Measurements from ENCODE around the gene MINK1.
A peak's percentile ranks its signal among the peaks of the same experiment; 100 is the strongest.
"Not testable (repeated sequence)": the region's sequence is repeated elsewhere in the genome, so short reads cannot be mapped to it uniquely, and the experiment has no call there.

Gene MINK1

DNA sequence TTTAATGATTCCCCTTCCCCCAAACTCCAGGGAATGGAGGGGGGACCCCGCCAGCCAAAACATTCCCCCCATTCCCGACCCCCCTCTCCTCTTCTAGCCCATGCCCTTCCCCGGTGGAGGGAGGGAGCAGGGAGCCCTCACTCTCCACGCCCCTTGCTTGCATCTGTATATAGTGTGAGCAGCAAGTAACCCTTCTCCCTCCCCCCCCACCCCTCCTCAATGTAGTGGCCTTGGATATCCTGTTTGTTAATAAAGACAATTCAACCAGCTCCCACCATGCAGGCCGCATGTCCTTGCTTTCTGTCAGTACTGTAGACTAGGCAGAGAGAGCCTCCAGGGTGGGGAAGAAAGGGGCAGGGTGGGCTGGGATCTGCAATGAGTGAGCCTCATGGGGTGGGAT is 64.6 kb downstream of the MINK1 start:
- no peak for DNase-seq (ENCODE audit: low read depth in 3 of 3, low spot score in 1 of 3)

DNA sequence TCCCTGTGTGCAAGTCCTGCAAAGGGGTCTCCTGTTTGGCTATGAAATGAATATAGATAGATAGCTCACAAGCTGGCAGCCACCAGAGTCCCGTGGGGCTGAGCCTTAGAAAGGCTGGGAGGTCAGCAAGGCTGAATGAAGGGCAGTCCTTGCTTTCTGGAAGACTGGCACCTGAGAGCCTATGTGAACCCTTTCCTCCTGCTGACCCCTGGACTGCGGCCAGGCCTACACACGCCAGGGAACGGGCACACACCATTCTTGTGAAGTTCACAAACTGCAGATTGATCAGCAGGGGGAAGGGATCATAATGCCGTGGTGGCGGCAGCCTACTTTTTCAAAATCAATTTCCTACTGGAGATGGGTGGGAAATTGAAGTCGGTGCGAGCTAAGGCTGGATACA is 65.2 kb downstream of the MINK1 start:
- no peak for DNase-seq (ENCODE audit: low read depth in 3 of 3, low spot score in 1 of 3)

DNA sequence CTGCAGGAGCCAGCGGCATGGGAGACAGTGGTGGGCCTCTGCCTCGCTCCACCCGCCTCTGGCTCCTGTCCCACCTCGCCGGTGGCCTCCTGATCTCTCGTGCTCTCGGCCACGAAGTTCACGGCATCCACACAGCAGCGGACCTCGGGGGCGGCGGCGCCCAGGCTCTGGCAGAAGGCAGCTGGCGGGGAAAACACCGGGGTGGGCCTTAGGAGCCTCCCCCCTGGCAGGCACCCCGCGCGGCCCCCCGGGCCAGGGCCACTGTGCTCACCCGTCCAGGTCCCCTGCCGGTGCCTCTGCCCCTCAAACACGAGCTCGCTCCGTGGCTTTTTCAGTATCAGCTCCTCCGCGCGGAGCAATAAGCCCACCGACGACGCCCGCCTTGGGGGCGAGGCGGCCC is 65.8 kb downstream of the MINK1 start:
- no peak for DNase-seq (ENCODE audit: low read depth in 3 of 3, low spot score in 1 of 3)

DNA sequence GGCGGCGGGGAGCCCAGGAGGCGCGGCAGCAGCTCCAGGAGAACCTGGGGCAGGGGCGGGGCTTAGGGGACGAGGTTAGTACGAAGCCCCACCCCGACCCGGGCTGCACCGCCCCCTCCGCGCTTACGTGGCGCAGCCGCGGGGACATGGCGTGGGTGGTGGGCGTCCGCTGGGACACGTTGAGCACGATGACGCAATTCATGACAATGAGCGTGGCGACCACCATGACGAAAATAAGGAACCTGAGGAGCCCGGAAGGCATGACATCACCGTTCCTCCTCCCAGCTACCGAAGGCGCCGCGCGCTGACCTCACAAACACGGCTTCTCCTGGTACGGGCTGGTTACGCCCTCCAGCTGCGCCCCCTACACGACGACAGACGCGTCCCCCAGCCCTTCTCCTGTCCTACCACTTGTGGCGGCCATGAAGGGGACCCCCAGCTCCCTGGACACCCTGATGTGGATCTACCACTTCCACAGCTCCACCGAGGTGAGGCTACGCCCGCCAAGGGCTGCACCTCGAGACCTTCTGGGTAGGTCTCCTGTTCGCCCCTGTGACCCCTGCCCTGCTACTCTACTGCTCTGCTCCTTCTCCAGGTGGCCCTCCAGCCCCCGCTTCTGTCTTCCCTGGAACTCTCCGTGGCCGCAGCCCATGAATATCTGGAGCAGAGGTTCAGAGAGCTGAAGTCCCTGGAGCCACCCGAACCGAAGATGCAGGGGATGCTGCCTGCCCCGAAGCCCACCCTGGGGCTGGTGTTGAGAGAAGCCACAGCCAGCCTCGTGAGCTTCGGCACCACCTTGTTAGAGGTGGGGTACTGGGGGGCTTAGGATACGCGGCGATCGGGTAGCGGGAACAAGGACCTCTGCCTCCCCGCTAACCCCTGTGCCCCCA is 66.4 kb downstream of the MINK1 start, which contains the start of gene C17orf107:
C17orf107 (plus strand) TSS at position 196 of the 890 bp plus-strand sequence; CDS start at position 423, 227 bp downstream.
- peak; percentile 74 to 95 (median 83) for DNase-seq (ENCODE audit: low read depth in 3 of 3, low spot score in 1 of 3)

DNA sequence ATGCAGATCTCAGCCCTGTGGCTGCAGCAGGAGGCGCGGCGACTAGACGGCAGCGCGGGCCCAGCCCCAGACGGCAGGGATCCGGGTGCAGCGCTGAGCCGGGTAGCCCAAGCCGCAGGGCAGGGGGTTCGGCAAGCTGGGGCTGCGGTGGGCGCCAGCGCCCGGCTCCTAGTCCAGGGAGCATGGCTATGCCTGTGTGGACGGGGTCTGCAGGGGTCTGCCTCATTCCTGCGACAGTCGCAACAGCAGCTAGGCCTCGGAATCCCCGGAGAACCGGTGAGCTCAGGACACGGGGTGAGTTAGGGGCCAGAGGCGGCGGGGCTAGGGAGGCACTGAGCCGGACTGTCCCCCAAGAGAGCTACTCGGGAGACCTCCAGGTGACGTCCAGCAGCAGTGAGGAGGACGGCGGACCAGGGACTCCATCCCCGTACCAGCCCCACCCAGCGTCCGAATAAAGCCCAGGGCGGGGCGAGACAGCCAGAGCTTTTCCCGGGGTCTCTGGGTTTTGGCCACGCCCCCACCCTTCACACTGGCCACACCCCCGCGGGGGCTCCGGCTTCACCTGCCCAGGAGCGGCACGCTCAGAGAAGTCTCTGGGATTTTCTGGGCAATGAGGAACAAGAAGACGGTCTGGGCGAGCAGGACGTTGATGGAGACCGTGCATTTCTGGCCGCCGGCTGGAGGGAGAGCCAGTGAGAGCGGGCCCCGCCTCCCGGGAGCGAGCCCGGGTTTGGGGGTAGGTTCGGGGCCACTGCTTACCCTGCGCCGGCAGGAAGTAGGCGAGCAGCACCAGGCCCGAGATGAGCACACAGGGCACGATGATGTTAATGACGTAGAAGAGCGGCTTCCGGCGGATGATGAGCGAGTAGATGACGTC is 67.3 kb downstream of the MINK1 start:
- no peak for DNase-seq (ENCODE audit: low read depth in 3 of 3, low spot score in 1 of 3)

DNA sequence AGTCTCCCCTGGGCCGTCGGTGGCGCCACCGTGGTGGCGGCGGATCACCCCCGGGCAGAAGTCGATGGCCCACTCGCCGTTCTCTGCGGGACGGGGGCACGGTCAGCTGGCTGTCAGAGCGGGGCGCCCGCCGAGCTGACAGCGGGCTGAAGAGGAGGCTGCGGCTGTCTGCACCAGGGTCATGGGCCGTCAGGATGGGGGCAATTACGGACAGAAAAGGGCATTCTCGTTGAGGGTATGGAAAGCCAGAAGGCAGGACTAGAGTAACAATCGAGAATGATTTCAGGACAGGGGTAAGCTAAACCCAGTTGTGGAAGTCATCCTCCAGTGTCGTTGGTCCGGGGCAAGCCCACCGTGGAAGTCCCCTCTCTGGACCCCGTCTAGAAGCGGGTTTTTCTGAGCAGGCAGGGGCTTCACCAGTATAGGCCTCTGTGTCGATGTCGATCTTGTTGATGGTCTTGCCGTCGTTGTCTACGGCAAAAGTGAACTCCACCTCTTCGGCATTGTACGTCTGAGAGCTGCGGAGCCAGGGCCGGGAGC is 68.0 kb downstream of the MINK1 start:
- peak in 1 of 3 donors; percentile 13 for DNase-seq (ENCODE audit: low read depth in 3 of 3, low spot score in 1 of 3)

DNA sequence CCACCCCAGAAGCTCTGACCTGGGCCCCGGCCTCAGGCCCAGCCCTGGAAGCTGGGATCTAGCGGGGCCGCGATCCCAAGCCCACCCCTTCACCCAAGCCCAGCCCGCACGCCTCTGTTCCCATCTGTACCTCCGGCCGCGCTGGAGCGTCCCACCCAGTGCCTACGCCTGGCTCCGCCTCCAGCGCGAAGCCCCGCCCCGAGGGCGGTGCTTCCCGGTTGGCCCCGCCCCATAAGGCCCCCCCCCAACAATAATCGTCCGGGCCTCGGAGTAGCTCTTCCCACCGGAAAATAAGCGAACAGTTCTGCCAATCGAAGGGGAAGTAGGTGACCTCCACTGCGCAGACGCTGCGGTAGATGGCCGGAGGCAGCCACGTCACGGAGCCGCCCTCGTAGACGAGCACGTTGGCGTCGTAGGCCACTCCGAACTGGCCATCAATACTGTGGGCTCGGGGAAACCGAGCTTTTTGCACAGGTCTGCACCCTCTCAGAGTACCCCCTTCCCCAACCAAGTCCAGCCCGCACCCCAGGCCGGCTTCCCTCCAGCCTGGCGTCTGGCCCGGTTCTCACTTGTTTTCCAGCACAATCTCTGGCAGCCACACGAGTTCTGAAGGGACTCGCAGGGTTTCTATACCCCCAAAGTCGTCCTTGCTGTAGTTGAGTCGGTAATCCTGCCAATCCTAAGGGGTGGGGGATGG is 68.7 kb downstream of the MINK1 start:
- DNase-seq (ENCODE audit: low read depth in 3 of 3, low spot score in 1 of 3) = no peak

DNA sequence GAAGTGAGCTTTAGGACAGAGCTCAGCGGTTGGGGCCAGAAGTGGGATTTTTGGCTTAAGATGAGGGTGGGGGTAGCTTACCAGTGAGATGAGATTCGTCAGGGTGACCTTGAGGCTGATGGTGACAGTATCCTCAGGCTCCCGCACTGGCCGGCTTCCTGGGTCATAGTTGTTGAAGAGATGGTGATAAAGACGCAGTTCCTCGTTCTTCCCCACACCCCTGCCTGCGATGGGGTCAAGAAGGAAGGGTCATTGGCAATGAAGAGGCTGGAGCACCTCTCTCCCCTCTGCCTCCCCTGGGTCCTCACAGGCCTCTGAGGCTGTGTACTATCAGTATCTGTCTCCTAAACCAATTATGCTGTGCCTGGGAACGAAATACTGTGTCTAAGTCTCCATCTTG is 69.4 kb downstream of the MINK1 start:
- DNase-seq (ENCODE audit: low read depth in 3 of 3, low spot score in 1 of 3) = no peak

DNA sequence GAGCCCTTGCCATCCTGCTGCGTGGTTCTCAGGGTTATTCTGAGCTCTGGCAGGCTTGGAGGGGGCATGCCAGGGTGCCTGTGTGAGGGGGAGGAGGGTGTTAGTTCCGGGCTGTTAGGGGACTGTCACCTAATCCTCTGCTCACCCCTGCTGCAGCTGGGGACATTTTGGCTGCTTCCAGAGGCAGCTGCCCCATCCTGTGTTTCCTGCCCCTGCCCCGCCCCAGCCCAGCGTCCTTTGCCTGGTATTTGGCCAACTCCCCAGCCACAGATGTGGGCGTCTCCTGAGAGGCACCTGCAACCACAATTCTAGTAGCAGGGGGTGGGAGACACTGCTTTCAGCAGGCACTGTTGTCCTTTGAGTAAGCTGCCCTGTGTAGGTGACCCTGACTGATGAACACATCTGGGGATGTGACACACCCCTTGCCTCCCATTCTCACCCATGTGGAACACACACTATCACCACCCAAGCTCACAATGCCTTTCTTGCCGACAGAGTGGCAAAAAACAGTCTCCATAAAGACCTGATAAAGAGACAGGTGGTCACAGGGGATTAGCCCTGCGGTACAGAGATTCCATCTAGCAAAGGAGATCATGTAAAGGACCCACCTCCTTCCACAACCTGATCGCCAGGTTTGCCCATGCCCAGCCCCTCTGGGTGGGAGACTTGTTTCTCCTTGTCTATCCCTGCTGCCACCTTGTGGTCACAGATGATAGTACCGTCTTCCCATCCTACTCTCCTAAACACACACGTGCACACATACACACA is 70.1 kb downstream of the MINK1 start, which contains the start of gene CHRNE:
CHRNE (minus strand) TSS at position 48 of the 768 bp plus-strand sequence; CDS start at position 13, 35 bp downstream.
- peak in 2 of 3 donors; percentile 39 to 52 for DNase-seq (ENCODE audit: low read depth in 3 of 3, low spot score in 1 of 3)

DNA sequence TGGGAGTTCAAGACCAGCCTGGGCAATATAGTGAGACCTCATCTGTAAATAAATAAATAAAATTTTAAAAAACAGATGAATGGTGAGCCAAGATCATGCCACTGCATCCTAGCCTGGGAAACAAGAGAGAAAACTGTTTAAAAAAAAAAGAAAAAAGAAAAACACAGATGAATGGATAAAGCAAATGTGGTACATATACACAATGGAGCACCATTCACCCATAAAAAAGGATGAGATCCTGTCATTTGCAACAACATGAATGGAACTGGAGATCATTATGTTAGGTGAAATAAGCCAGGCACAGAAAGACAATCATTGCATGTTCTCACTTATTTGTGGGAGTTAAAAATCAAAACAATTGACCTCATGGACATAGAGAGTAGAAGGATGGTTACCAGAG is 73.5 kb downstream of the MINK1 start:
- not testable (repeated sequence) for DNase-seq (ENCODE audit: low read depth in 3 of 3, low spot score in 1 of 3)

DNA sequence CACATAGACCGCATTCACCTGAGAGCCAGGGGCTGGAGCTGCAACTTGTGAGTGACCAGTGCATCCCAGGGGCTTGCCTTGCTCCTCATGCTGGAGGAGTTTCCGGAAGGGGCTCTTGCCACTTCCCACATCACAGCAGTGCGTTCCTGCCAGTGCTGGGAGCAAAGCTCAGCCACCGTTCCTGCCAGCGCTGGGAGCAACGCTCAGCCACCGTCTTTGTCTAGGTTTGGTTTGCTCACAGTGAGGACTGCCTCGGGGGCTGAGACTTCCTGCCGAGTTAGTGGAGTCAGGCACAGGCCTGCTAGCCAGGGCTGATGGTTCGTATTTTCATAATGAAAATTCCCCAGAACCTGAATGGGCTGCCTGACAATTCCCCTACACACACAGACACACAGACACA is 75.2 kb downstream of the MINK1 start:
- no peak for DNase-seq (ENCODE audit: low read depth in 3 of 3, low spot score in 1 of 3)

DNA sequence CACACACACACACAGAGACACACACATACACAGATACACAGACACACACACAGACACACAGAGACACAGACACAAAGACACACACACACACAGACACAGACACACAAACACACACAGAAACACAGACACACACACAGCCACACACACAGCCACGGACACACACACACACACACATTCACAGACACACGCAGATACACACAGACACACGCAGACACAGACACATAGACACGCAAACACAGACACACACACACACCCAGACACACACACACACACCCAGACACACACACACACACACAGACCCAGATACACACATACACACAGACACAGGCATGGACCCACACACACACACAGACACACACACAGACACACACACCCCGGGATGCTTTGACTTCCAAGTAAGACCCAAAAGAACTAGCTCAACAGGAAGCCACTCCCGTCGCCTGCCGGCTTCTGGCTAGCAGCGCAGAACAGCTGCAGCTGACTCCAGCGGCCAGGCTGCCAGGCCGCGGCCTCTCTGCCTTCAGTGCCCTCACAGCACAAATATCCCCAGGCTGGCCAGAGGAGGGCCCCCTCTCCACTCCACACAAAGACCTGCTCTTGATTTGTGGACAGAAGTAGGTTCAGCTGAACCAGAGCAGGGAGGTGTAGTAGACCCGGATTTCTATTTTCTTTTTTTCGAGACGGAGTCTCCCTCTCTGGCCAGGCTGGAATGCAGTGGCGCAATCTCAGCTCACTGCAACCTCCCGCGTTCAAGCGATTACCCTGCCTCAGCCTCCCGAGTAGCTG is 75.8 kb downstream of the MINK1 start:
- peak; percentile 51 to 57 (median 53) for DNase-seq (ENCODE audit: low read depth in 3 of 3, low spot score in 1 of 3)

DNA sequence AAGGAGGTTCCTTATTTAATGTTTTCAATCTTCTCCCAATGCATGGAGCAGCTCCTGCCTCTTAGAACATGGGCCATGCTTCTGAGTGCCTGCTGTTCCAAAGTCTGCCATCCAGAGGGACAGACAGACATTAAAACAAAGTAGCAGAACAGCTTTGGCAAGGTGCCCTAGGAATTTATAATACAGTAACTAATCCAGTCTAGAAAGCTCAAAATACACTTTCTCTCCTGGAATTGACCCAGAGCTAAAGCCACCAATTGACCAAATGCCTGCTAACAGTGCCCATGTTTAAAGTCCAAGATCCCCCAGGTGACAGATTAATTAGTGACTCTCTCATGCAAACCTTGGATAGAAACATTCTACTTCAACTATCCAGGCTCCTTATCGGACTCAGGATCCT is 80.9 kb downstream of the MINK1 start:
- DNase-seq (ENCODE audit: low read depth in 3 of 3, low spot score in 1 of 3) = no peak

DNA sequence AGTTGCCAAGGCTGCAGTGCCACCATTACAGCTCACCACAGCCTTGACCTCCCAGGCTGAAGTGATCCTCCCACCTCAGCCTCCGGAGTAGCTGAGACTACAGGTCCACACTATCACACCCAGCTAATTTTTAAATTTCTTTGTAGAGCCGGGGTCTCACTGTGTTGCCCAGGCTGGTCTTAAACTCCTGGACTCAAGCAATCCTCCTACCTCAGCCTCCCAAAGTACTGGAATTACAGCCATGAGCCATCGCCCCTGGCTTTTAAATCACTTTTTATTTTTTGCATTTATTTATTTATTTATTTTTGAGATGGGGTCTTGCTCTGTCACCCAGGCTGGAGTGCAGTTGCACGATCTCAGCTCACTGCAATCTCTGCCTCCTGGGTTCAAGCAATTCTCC is 81.4 kb downstream of the MINK1 start:
- DNase-seq (ENCODE audit: low read depth in 3 of 3, low spot score in 1 of 3) = not testable (repeated sequence)

DNA sequence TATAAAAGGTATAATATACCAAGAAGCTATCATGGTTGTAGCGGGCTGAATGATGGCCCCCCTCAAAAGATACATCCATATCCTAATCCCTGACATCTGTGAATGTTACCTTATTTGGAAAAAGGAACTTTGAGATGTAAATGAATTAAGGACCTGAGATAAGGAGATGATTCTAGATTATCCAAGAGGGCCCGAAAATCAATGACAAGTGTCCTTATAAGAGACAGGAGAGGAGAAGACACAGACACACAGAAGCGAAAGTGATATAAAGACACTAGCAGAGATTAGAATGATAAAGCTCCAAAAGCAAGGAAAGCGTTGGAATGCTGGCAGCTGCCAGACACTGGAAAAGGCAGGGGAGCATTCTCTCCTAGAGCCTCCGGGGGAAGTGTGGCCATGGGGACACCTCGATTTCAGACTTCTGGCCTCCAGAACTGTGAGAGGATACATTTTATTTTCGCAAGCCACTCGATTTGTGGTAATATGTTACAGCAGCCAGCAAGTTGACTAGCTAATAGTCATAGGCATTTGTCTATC is 86.4 kb downstream of the MINK1 start:
- no peak for DNase-seq (ENCODE audit: low read depth in 3 of 3, low spot score in 1 of 3)

DNA sequence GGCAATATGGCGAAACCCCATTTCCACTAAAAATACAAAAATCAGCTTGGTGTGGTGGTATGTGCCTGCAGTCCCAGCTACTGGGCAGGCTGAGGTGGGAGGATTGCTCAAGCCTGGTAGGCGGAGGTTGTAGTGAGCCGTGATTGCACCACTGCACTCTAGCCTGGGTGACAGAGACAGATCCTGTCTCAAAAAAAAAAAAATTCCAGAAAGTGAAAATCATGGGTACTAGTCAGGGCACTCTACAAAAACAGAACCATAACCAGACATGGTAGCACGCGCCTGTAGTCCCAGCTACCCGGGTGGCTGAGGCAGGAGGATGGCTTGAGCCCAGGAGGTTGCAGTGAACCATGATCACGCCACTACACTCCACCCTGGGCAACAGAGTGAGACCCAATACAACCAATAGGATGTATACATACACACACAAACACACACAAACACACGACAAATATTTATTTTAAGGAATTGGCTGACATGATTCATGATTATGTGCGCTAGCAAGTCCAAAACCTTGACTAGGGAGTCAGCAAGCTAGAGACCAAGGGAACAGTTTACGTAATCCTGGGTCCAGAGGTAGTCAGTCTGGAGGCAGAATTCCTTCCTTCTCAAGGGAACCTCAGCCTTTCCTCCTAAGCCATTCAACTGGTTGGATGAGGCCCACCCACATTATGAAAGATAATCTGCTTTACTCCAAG is 87.4 kb downstream of the MINK1 start:
- no peak for DNase-seq (ENCODE audit: low read depth in 3 of 3, low spot score in 1 of 3)

DNA sequence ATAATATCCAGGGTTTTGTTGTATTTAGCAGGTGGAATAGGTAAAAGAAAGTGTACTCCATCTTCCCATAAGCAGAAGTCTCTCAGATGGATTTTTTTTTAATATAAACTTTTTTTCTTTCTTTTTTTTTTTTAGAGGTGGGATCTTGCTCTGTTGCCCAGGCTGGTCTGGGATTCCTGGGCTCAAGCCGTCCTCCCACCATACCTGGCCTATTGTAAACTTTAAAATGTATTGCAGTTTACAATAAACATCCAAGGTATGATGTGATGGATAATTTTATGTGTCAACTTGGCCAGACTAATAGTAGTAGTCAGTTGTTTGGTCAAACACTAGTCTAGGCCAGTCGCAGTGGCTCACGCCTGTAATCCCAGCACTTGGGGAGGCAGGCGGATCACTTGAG is 88.2 kb downstream of the MINK1 start:
- no peak for DNase-seq (ENCODE audit: low read depth in 3 of 3, low spot score in 1 of 3)

DNA sequence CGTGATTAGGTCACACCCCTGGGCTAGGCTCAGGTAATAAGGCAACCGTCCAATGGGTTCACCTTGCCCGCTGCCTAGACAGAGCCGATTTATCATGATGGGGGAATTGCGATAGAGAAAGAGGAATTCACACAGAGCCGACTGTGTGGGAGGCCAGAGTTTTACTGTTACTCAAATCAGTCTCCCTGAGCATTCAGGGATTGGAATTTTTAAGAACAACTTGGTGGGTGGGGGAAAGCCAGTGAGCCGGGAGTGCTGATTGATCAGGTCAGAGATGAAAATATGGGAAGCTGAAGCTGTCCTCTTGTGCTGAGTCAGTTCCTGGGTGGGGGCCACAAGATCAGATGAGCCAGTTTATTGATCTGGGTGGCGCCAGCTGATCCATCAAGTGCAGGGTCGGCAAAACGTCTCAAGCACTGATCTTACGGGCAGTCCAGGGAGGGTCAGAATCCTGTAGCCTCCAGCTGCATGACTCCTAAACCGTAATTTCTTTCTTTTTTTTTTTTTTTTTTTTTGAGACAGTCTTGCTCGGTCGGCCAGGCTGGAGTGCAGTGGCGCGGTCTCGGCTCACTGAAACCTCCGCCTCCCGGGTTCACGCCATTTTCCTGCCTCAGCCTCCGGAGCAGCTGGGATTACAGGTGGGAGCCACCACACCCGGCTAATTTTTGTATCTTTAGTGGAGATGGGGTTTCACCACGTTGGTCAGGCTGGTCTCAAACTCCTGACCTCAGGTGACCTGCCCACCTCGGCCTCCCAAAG is 93.6 kb downstream of the MINK1 start:
- DNase-seq (ENCODE audit: low read depth in 3 of 3, low spot score in 1 of 3) = not testable (repeated sequence)
